Neural cell (in vitro differentiated cells): ENCODE results near the gene SHROOM2.

Source experiments
- EP300 ChIP-seq: fragments of 450-650 bp; conservative IDR thresholded peaks from 2 replicates; pipeline ENCODE4 v1.6.1; 2014; ENCODE audit warnings: antibody characterized with exemption, mild to moderate bottlenecking, moderate library complexity; ENCODE audit not compliant: poor library complexity, severe bottlenecking
- EZH2 ChIP-seq: fragments of 200-600, 300-800 bp; shearing (Covaris generic), sonication (generic); IDR thresholded peaks from 2 replicates; pipeline ENCODE4 v1.6.1; 2014; ENCODE audit warnings: antibody characterized with exemption, low read length, borderline replicate concordance, mild to moderate bottlenecking; ENCODE audit not compliant: insufficient read depth, poor library complexity, severe bottlenecking
- MXI1 ChIP-seq: fragments of 450-650 bp; conservative IDR thresholded peaks from 2 replicates; pipeline ENCODE4 v1.6.1; 2014; ENCODE audit warnings: antibody characterized with exemption, mild to moderate bottlenecking; ENCODE audit not compliant: poor library complexity, severe bottlenecking
- POLR2AphosphoS5 ChIP-seq: IDR thresholded peaks from 2 replicates; pipeline ENCODE4 v1.6.1; 2012
- SMC3 ChIP-seq: fragments of 450-650 bp; conservative IDR thresholded peaks from 2 replicates; pipeline ENCODE4 v1.6.1; 2014; ENCODE audit warnings: antibody characterized with exemption, mild to moderate bottlenecking, moderate library complexity; ENCODE audit not compliant: poor library complexity
- TAF1 ChIP-seq: IDR thresholded peaks from 2 replicates; pipeline ENCODE4 v1.6.1; 2012; ENCODE audit warnings: low read depth
- TF ChIP-seq, protein P1 (sequence below): fragments of 450-650 bp; IDR thresholded peaks from 2 replicates; pipeline ENCODE4 v1.5.1; 2014; ENCODE audit warnings: antibody characterized with exemption, mild to moderate bottlenecking, moderate library complexity; ENCODE audit not compliant: poor library complexity, severe bottlenecking

DNA sequence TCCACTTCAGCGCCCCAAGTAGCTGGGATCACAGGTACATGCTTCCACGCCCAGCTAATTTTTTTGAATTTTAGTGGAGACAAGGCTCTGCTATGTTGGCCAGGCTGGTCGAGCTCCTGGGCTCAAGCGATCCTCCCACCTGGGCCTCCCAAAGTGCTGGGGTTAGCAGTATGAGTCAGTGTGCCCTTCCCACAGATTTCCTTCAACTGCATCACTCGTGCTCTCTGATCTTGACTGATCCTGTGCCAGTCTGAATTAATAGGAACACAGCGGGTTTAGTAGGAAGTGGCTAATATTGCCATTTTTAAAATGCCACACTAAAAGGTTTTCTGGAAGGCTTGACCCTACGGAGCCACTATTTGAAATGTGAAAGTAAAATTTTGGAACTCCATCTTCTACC, 4.3 kb upstream of the SHROOM2 start:
- TF ChIP-seq, protein P1, sequence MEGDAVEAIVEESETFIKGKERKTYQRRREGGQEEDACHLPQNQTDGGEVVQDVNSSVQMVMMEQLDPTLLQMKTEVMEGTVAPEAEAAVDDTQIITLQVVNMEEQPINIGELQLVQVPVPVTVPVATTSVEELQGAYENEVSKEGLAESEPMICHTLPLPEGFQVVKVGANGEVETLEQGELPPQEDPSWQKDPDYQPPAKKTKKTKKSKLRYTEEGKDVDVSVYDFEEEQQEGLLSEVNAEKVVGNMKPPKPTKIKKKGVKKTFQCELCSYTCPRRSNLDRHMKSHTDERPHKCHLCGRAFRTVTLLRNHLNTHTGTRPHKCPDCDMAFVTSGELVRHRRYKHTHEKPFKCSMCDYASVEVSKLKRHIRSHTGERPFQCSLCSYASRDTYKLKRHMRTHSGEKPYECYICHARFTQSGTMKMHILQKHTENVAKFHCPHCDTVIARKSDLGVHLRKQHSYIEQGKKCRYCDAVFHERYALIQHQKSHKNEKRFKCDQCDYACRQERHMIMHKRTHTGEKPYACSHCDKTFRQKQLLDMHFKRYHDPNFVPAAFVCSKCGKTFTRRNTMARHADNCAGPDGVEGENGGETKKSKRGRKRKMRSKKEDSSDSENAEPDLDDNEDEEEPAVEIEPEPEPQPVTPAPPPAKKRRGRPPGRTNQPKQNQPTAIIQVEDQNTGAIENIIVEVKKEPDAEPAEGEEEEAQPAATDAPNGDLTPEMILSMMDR: no peak
- TF ChIP-seq MXI1 (no peak), POLR2AphosphoS5 (no peak), EP300 (no peak), TAF1 (no peak), EZH2 (no peak), SMC3 (no peak)
